A673 (cell line): ENCODE data around the gene FTO. TPM values are rescaled to one million over a fixed set of nuclear protein-coding genes. Genes with fewer than 3 reads are reported as not detected.

ENCODE experiments used
- BruUV-seq: library from RNA; stranded (reverse); fragments of 400-500 nt; replicated peaks from 2 replicates; lab custom pipeline; 2021; lab: Mats Ljungman, UMichigan
- CTCF ChIA-PET: fragments of 300-600 bp; sonication (Branson Sonifier 250); formaldehyde crosslinking; loops from one replicate; lab custom pipeline; 2022; ENCODE audit warnings: antibody characterized with exemption; lab: Charles Lee
- POLR2A ChIA-PET: fragments of 300-600 bp; sonication (Branson Sonifier 250); formaldehyde crosslinking; loops from one replicate; lab custom pipeline; 2022; ENCODE audit warnings: antibody characterized with exemption; ENCODE audit not compliant: low non-redundant PET; lab: Charles Lee
- DNase-seq: peaks from one replicate; pipeline ENCODE4 v3.0.0-alpha.2; 2015; ENCODE audit warnings: low spot score
- H3K27ac ChIP-seq: fragments of 200-600 bp; sonication (generic); 2 replicates; pipeline ENCODE4 v1.5.1; 2016; ENCODE audit warnings: mixed run types, low read depth, mild to moderate bottlenecking, mixed read lengths, antibody characterized with exemption, low read length; ENCODE audit not compliant: poor library complexity, severe bottlenecking
- H3K27me3 ChIP-seq: fragments of 200-600 bp; sonication (generic); replicated peaks from 2 replicates; pipeline ENCODE4 v1.6.1; 2017; ENCODE audit warnings: mixed run types, low read depth, mild to moderate bottlenecking, mixed read lengths, antibody characterized with exemption, low read length; ENCODE audit not compliant: insufficient read depth, poor library complexity
- H3K36me3 ChIP-seq: fragments of 200-600 bp; sonication (generic); 2 replicates; pipeline ENCODE4 v1.6.1; 2016; ENCODE audit warnings: mixed run types, mild to moderate bottlenecking, mixed read lengths, antibody characterized with exemption, low read length; ENCODE audit not compliant: insufficient read depth, poor library complexity, severe bottlenecking
- H3K4me1 ChIP-seq: fragments of 200-600 bp; sonication (generic); 2 replicates; pipeline ENCODE4 v1.6.1; 2017; ENCODE audit warnings: mixed run types, mild to moderate bottlenecking, mixed read lengths, antibody characterized with exemption, low read length; ENCODE audit not compliant: insufficient read depth, poor library complexity, severe bottlenecking
- H3K4me3 ChIP-seq: fragments of 200-600 bp; sonication (generic); 2 replicates; pipeline ENCODE4 v1.5.1; 2016; ENCODE audit warnings: low read depth, mixed run types, mild to moderate bottlenecking, mixed read lengths, low read length; ENCODE audit not compliant: poor library complexity, severe bottlenecking
- H3K9me3 ChIP-seq: fragments of 200-600 bp; sonication (generic); 2 replicates; pipeline ENCODE4 v1.6.1; 2016; ENCODE audit warnings: mixed run types, low read depth, mild to moderate bottlenecking, mixed read lengths, antibody characterized with exemption, low read length; ENCODE audit not compliant: poor library complexity, severe bottlenecking
- CTCF ChIP-seq: fragments of 300-800, 200-600 bp; sonication (generic); conservative IDR thresholded peaks from 2 replicates; pipeline ENCODE4 v1.5.1; 2017; ENCODE audit warnings: low read depth, mild to moderate bottlenecking, antibody characterized with exemption, low read length, moderate library complexity, mixed read lengths
- EZH2 ChIP-seq: fragments of 200-600 bp; sonication (generic); IDR thresholded peaks from 2 replicates; pipeline ENCODE4 v1.6.1; 2017; ENCODE audit warnings: borderline replicate concordance, low read depth, mild to moderate bottlenecking, mixed read lengths, antibody characterized with exemption, low read length; ENCODE audit not compliant: poor library complexity, severe bottlenecking
- intact Hi-C: fragments of 100-400 bp; cut with micrococcal nuclease; formaldehyde crosslinking; loops from one replicate; pipeline ENCODE4 v1.10.0; 2022; ENCODE audit not compliant: unreplicated experiment
- total RNA-seq: library from RNA; stranded (reverse); gene quantifications from 2 replicates; pipeline ENCODE4 v1.2.3, GENCODE V29; 2021

Gene FTO
- total RNA-seq, 1 experiment from 2014 or later = 73.4 TPM

GRCh38 chr16:54073356-54073755 lies 369.4 kb downstream of the FTO start:
- Histone ChIP-seq H3K27me3 (no peaks in the 10 kb centered on the region), H3K36me3 (no peaks in the 10 kb centered on the region), H3K4me1 (no peaks in the 10 kb centered on the region), H3K27ac (no peak overlapping the region), H3K4me3 (no peak overlapping the region), H3K9me3 (no peaks in the 10 kb centered on the region)
- no peak for TF ChIP-seq CTCF
- TF ChIP-seq EZH2 = no peak
- no TSS peak for BruUV-seq
- ChIA-PET POLR2A (no interaction called here), CTCF (no interaction called here)
- DNase-seq = no peak
- intact Hi-C loops = no loop called here

- TF ChIP-seq EZH2 (no peak), CTCF (no peak)
- no peaks in the 10 kb centered on the region for H3K9me3 ChIP-seq
- no peaks in the 10 kb centered on the region for H3K36me3 ChIP-seq
- no peaks in the 10 kb centered on the region for H3K4me1 ChIP-seq
- no peak overlapping the region for H3K4me3 ChIP-seq
- no peak overlapping the region for H3K27ac ChIP-seq
- intact Hi-C loops = no loop called here
- no peaks in the 10 kb centered on the region for H3K27me3 ChIP-seq
- POLR2A ChIA-PET = no interaction called here
- no TSS peak for BruUV-seq
- CTCF ChIA-PET = no interaction called here
- DNase-seq = no peak
These were observed 371.5 kb downstream of the FTO start for GRCh38 chr16:54075446-54075845.

- POLR2A ChIA-PET = no interaction called here
- no peaks in the 10 kb centered on the region for H3K36me3 ChIP-seq
- intact Hi-C loops = no loop called here
- DNase-seq = no peak
- H3K27me3 ChIP-seq = no peaks in the 10 kb centered on the region
- H3K27ac ChIP-seq = no peak overlapping the region
- no peak for TF ChIP-seq EZH2
- no peak for TF ChIP-seq CTCF
- no peaks in the 10 kb centered on the region for H3K9me3 ChIP-seq
- CTCF ChIA-PET = no interaction called here
- no peak overlapping the region for H3K4me3 ChIP-seq
- no peaks in the 10 kb centered on the region for H3K4me1 ChIP-seq
- BruUV-seq = no TSS peak
These were observed 372.1 kb downstream of the FTO start for GRCh38 chr16:54076006-54076504.
